Astrocyte (in vitro differentiated cells and primary cell): ENCODE results near the gene S100A7. TPM values are rescaled to one million over a fixed set of nuclear protein-coding genes. Genes with fewer than 3 reads are reported as not detected.
A peak's percentile ranks its signal among the peaks of the same experiment; 100 is the strongest.

Experiments used
- DNase-seq: peaks from one replicate; pipeline ENCODE4 v3.0.0-alpha.2; 2010; ENCODE audit warnings: low read depth
- FAIRE-seq: peaks from 2 replicates; lab custom pipeline; 2011; peaks lifted over from hg19 to GRCh38; lab: Jason Lieb, UNC
- H2AFZ ChIP-seq: 2 replicates; pipeline ENCODE4 v1.6.0; 2012; ENCODE audit warnings: low read depth, low read length, inconsistent platforms
- H3K27ac ChIP-seq: 2 replicates; pipeline ENCODE4 v1.5.1; 2011; ENCODE audit warnings: low read depth, low read length, inconsistent platforms
- H3K27me3 ChIP-seq: 2 replicates; pipeline ENCODE4 v1.6.0; 2011; ENCODE audit warnings: low read length, inconsistent platforms; ENCODE audit not compliant: insufficient read depth
- H3K36me3 ChIP-seq: 2 replicates; pipeline ENCODE4 v1.5.1; 2011; ENCODE audit warnings: low read length, inconsistent platforms; ENCODE audit not compliant: insufficient read depth
- H3K4me1 ChIP-seq: 2 replicates; pipeline ENCODE4 v1.5.1; 2011; ENCODE audit warnings: low read length, inconsistent platforms; ENCODE audit not compliant: insufficient read depth
- H3K4me2 ChIP-seq: 2 replicates; pipeline ENCODE4 v1.6.0; 2012; ENCODE audit warnings: low read length, inconsistent platforms
- H3K4me3 ChIP-seq: 2 replicates; pipeline ENCODE4 v1.5.1; 2011; ENCODE audit warnings: low read depth, mild to moderate bottlenecking, low read length, inconsistent platforms; ENCODE audit not compliant: insufficient read depth
- H3K79me2 ChIP-seq: 2 replicates; pipeline ENCODE4 v1.6.0; 2012; ENCODE audit warnings: mild to moderate bottlenecking, low read length, inconsistent platforms; ENCODE audit not compliant: insufficient read depth
- H3K9ac ChIP-seq: 2 replicates; pipeline ENCODE4 v1.6.0; 2012; ENCODE audit warnings: mild to moderate bottlenecking, low read length, inconsistent platforms
- H3K9me3 ChIP-seq: 2 replicates; pipeline ENCODE4 v1.5.1; 2012; ENCODE audit warnings: low read depth, mild to moderate bottlenecking, low read length, inconsistent platforms; ENCODE audit not compliant: insufficient read depth
- H4K20me1 ChIP-seq: 2 replicates; pipeline ENCODE4 v1.6.0; 2012; ENCODE audit warnings: low read length, inconsistent platforms; ENCODE audit not compliant: insufficient read depth
- H3K27ac Mint-ChIP-seq: one replicate; pipeline ENCODE4 v1.8.0; 2021; ENCODE audit warnings: mild to moderate bottlenecking, mixed read lengths; ENCODE audit not compliant: unreplicated experiment
- H3K27me3 Mint-ChIP-seq: one replicate; pipeline ENCODE4 v1.8.0; 2021; ENCODE audit warnings: low read depth, mixed read lengths; ENCODE audit not compliant: unreplicated experiment
- H3K36me3 Mint-ChIP-seq: one replicate; pipeline ENCODE4 v1.8.0; 2021; ENCODE audit warnings: low read depth, mixed read lengths; ENCODE audit not compliant: unreplicated experiment
- H3K4me1 Mint-ChIP-seq: one replicate; pipeline ENCODE4 v1.8.0; 2021; ENCODE audit warnings: low read depth, mixed read lengths; ENCODE audit not compliant: unreplicated experiment
- H3K4me3 Mint-ChIP-seq: one replicate; pipeline ENCODE4 v1.8.0; 2021; ENCODE audit warnings: mild to moderate bottlenecking, moderate library complexity, mixed read lengths; ENCODE audit not compliant: unreplicated experiment
- H3K9me3 Mint-ChIP-seq: one replicate; pipeline ENCODE4 v1.8.0; 2021; ENCODE audit warnings: mild to moderate bottlenecking, mixed read lengths; ENCODE audit not compliant: unreplicated experiment
- CTCF ChIP-seq: IDR thresholded peaks from 2 replicates; pipeline ENCODE4 v1.5.1; 2011; ENCODE audit warnings: low read depth, mild to moderate bottlenecking, inconsistent platforms, low read length, moderate library complexity; ENCODE audit not compliant: insufficient read depth
- EZH2 ChIP-seq: IDR thresholded peaks from 2 replicates; pipeline ENCODE4 v1.6.1; 2012; ENCODE audit warnings: mild to moderate bottlenecking, low read length, inconsistent platforms; ENCODE audit not compliant: insufficient read depth
- total RNA-seq: library from RNA; stranded (reverse); gene quantifications from 2 replicates; pipeline ENCODE4 v1.2.1, GENCODE V29; 2021

Gene S100A7
- total RNA-seq, 1 donor from 2014 or later: not detected

- H3K4me1 Mint-ChIP-seq: peaks cover 6% of the 10 kb centered on the region
- H3K9me3 ChIP-seq: no peaks in the 10 kb centered on the region
- H4K20me1 ChIP-seq: no peaks in the 10 kb centered on the region
- peak overlapping the region; percentile 77 for H3K4me2 ChIP-seq
- H3K9ac ChIP-seq: peak overlapping the region; percentile 66
- H3K79me2 ChIP-seq: no peaks in the 10 kb centered on the region
- H3K4me3 Mint-ChIP-seq: no peak overlapping the region
- TF ChIP-seq EZH2 (no peak), CTCF (no peak)
- H3K36me3 Mint-ChIP-seq: no peaks in the 10 kb centered on the region
- H3K27ac Mint-ChIP-seq: peak overlapping the region; percentile 42
- peak overlapping the region; percentile 85 for H3K27ac ChIP-seq
- peak overlapping the region; percentile 70 for H2AFZ ChIP-seq
- peaks cover 14% of the 10 kb centered on the region for H3K4me1 ChIP-seq
- DNase-seq: peak; percentile 96
- no peaks in the 10 kb centered on the region for H3K36me3 ChIP-seq
- H3K27me3 Mint-ChIP-seq: peaks cover 16% of the 10 kb centered on the region
- H3K9me3 Mint-ChIP-seq: no peaks in the 10 kb centered on the region
- H3K27me3 ChIP-seq: no peaks in the 10 kb centered on the region
- no peak overlapping the region for H3K4me3 ChIP-seq
- no peak for FAIRE-seq
Measured at GRCh38 chr1:153490272-153491051, 30.0 kb upstream of the S100A7 start.

GRCh38 chr1:153488731-153489130 lies 28.3 kb upstream of the S100A7 start:
- H2AFZ ChIP-seq: no peak overlapping the region
- H3K27me3 Mint-ChIP-seq: peaks cover 26% of the 10 kb centered on the region
- H3K9me3 ChIP-seq: no peaks in the 10 kb centered on the region
- no peaks in the 10 kb centered on the region for H3K36me3 Mint-ChIP-seq
- FAIRE-seq (no peak), DNase-seq (peak; percentile 83)
- no peak overlapping the region for H3K9ac ChIP-seq
- H3K4me3 ChIP-seq: no peak overlapping the region
- peaks cover 3% of the 10 kb centered on the region for H3K9me3 Mint-ChIP-seq
- H3K4me2 ChIP-seq: no peak overlapping the region
- TF ChIP-seq EZH2 (no peak), CTCF (no peak)
- H3K4me1 Mint-ChIP-seq: peaks cover 6% of the 10 kb centered on the region
- H3K27ac ChIP-seq: no peak overlapping the region
- H3K79me2 ChIP-seq: no peaks in the 10 kb centered on the region
- H4K20me1 ChIP-seq: no peaks in the 10 kb centered on the region
- no peak overlapping the region for H3K27ac Mint-ChIP-seq
- H3K27me3 ChIP-seq: no peaks in the 10 kb centered on the region
- H3K4me3 Mint-ChIP-seq: no peak overlapping the region
- no peaks in the 10 kb centered on the region for H3K36me3 ChIP-seq
- peaks cover 14% of the 10 kb centered on the region for H3K4me1 ChIP-seq

GRCh38 chr1:153487707-153488106 lies 27.3 kb upstream of the S100A7 start:
- FAIRE-seq: no peak
- no peak overlapping the region for H3K27ac Mint-ChIP-seq
- H3K27me3 Mint-ChIP-seq: peaks cover 21% of the 10 kb centered on the region

More at GRCh38 chr1:153487707-153488106, 27.3 kb upstream of the S100A7 start:
- H3K79me2 ChIP-seq: no peaks in the 10 kb centered on the region
- TF ChIP-seq CTCF (no peak), EZH2 (no peak)
- peaks cover 14% of the 10 kb centered on the region for H3K4me1 ChIP-seq
- no peaks in the 10 kb centered on the region for H3K36me3 ChIP-seq
- H3K4me1 Mint-ChIP-seq: peaks cover 6% of the 10 kb centered on the region
- no peaks in the 10 kb centered on the region for H3K9me3 ChIP-seq
- H4K20me1 ChIP-seq: no peaks in the 10 kb centered on the region
- no peak overlapping the region for H3K4me3 ChIP-seq
- no peak overlapping the region for H3K9ac ChIP-seq
- no peak overlapping the region for H3K27ac ChIP-seq
- H3K4me2 ChIP-seq: no peak overlapping the region
- no peaks in the 10 kb centered on the region for H3K36me3 Mint-ChIP-seq
- peaks cover under 1% of the 10 kb centered on the region for H3K27me3 ChIP-seq
- H3K9me3 Mint-ChIP-seq: peaks cover 3% of the 10 kb centered on the region
- no peak overlapping the region for H2AFZ ChIP-seq
- no peak for DNase-seq
- no peak overlapping the region for H3K4me3 Mint-ChIP-seq
